SKM-1 treated with dmso at 0.1 percent for 144 hours (cell line): ENCODE measurements around the gene SKI.

ENCODE experiments used
- DNase-seq: peaks from one replicate; lab custom pipeline; 2025; ENCODE audit not compliant: unreplicated experiment; lab: John Stamatoyannopoulos, UW

Gene SKI

GRCh38 chr1:2228157-2228594 lies at the start of gene SKI:
TSS of gene SKI (plus strand) at chr1:2228319. CDS start at chr1:2228767, 448 bp downstream.
- no peak for DNase-seq

- DNase-seq, result no peak
These were observed 49.2 kb upstream of the SKI start for GRCh38 chr1:2178875-2179274.

GRCh38 chr1:2179283-2180013 lies 48.7 kb upstream of the SKI start:
- no peak for DNase-seq

GRCh38 chr1:2180297-2181245 lies 47.5 kb upstream of the SKI start:
- DNase-seq, result no peak

GRCh38 chr1:2181271-2181670 lies 46.8 kb upstream of the SKI start:
- no peak for DNase-seq

GRCh38 chr1:2181752-2182151 lies 46.4 kb upstream of the SKI start:
- DNase-seq, result no peak

- DNase-seq, result no peak
These were observed 45.7 kb upstream of the SKI start for GRCh38 chr1:2182376-2182775.

GRCh38 chr1:2183937-2184334 lies 44.2 kb upstream of the SKI start:
- no peak for DNase-seq

GRCh38 chr1:2184531-2184930 lies 43.6 kb upstream of the SKI start:
- DNase-seq, result no peak

GRCh38 chr1:2184934-2185333 lies 43.2 kb upstream of the SKI start:
- DNase-seq, result no peak

GRCh38 chr1:2185880-2186855 lies 42.0 kb upstream of the SKI start:
- DNase-seq, result no peak

GRCh38 chr1:2186901-2187300 lies 41.2 kb upstream of the SKI start:
- DNase-seq, result no peak

GRCh38 chr1:2187619-2188018 lies 40.5 kb upstream of the SKI start:
- no peak for DNase-seq

GRCh38 chr1:2188336-2188735 lies 39.8 kb upstream of the SKI start:
- no peak for DNase-seq

GRCh38 chr1:2189459-2190425 lies 38.4 kb upstream of the SKI start:
- DNase-seq, result peak; percentile 75

- DNase-seq, result no peak
These were observed 37.6 kb upstream of the SKI start for GRCh38 chr1:2190491-2190976.

- DNase-seq, result no peak
These were observed 35.8 kb upstream of the SKI start for GRCh38 chr1:2192031-2192995.

- no peak for DNase-seq
These were observed 34.4 kb upstream of the SKI start for GRCh38 chr1:2193514-2194281.
